Measurements from ENCODE around the gene RAD51B. TPM values are rescaled to one million over a fixed set of nuclear protein-coding genes. Genes with fewer than 3 reads are reported as not detected.

Gene RAD51B
- total RNA-seq, 2 donors from 2014 or later, result 9.3 to 12.1 TPM

GRCh38 chr14:68075382-68076029 is 255.9 kb downstream of the RAD51B start:
- no peak for TF ChIP-seq CTCF (IDR thresholded peaks at IDR 0.05)
- no peaks in the 10 kb centered on the region for H3K36me3 ChIP-seq
- no peak overlapping the region for H3K4me3 ChIP-seq
- peaks cover 0 to 9% of the 10 kb centered on the region in 2 donors for H3K4me1 ChIP-seq (ENCODE audit: control insufficient read depth in 1 of 2, low read depth in 2 of 2)
- DNase-seq (ENCODE audit: low spot score) (no peak), ATAC-seq (ENCODE audit: insufficient number of reproducible peaks, low FRiP score, low read depth) (no peak)
- no peak overlapping the region for H3K27ac ChIP-seq
- peaks cover 4% of the 10 kb centered on the region for H3K9me3 ChIP-seq
- no peaks in the 10 kb centered on the region for H3K27me3 ChIP-seq (replicated peaks; ENCODE audit: insufficient read depth)

GRCh38 chr14:68076451-68076850 is 256.9 kb downstream of the RAD51B start:
- TF ChIP-seq CTCF (IDR thresholded peaks at IDR 0.05), result no peak
- DNase-seq (ENCODE audit: low spot score) (no peak), ATAC-seq (ENCODE audit: insufficient number of reproducible peaks, low FRiP score, low read depth) (no peak)
- no peaks in the 10 kb centered on the region for H3K27me3 ChIP-seq (replicated peaks; ENCODE audit: insufficient read depth)
- no peaks in the 10 kb centered on the region for H3K36me3 ChIP-seq
- H3K27ac ChIP-seq, result no peak overlapping the region
- H3K9me3 ChIP-seq, result peaks cover 4% of the 10 kb centered on the region
- peaks cover 0 to 9% of the 10 kb centered on the region in 2 donors for H3K4me1 ChIP-seq (ENCODE audit: control insufficient read depth in 1 of 2, low read depth in 2 of 2)
- H3K4me3 ChIP-seq, result no peak overlapping the region

- no peak for TF ChIP-seq CTCF (IDR thresholded peaks at IDR 0.05)
- Histone ChIP-seq H3K9me3 (no peaks in the 10 kb centered on the region), H3K27me3 (replicated peaks; ENCODE audit: insufficient read depth) (no peaks in the 10 kb centered on the region), H3K4me1 (ENCODE audit: control insufficient read depth in 1 of 2, low read depth in 2 of 2) (peaks cover 0 to 6% of the 10 kb centered on the region in 2 donors), H3K27ac (no peak overlapping the region), H3K4me3 (no peak overlapping the region), H3K36me3 (no peaks in the 10 kb centered on the region)
- no peak for ATAC-seq (ENCODE audit: insufficient number of reproducible peaks, low FRiP score, low read depth)
- no peak for DNase-seq (ENCODE audit: low spot score)
Measured at GRCh38 chr14:68079941-68080697, 260.5 kb downstream of the RAD51B start.

- no peak overlapping the region for H3K4me3 ChIP-seq
- no peak overlapping the region for H3K27ac ChIP-seq
- TF ChIP-seq CTCF (IDR thresholded peaks at IDR 0.05), result no peak
- H3K27me3 ChIP-seq (replicated peaks; ENCODE audit: insufficient read depth), result no peaks in the 10 kb centered on the region
- no peaks in the 10 kb centered on the region for H3K36me3 ChIP-seq
- peaks cover 0 to under 1% of the 10 kb centered on the region in 2 donors for H3K4me1 ChIP-seq (ENCODE audit: control insufficient read depth in 1 of 2, low read depth in 2 of 2)
- no peak for DNase-seq (ENCODE audit: low spot score)
- ATAC-seq (ENCODE audit: insufficient number of reproducible peaks, low FRiP score, low read depth), result no peak
- no peaks in the 10 kb centered on the region for H3K9me3 ChIP-seq
Measured at GRCh38 chr14:68081489-68081888, 261.9 kb downstream of the RAD51B start.

GRCh38 chr14:68082698-68083291 is 263.2 kb downstream of the RAD51B start:
- no peak for TF ChIP-seq CTCF (IDR thresholded peaks at IDR 0.05)
- ATAC-seq (ENCODE audit: insufficient number of reproducible peaks, low FRiP score, low read depth) (no peak), DNase-seq (ENCODE audit: low spot score) (no peak)
- Histone ChIP-seq H3K4me1 (ENCODE audit: control insufficient read depth in 1 of 2, low read depth in 2 of 2) (no peaks in the 10 kb centered on the region), H3K4me3 (no peak overlapping the region), H3K27me3 (replicated peaks; ENCODE audit: insufficient read depth) (no peaks in the 10 kb centered on the region), H3K9me3 (no peaks in the 10 kb centered on the region), H3K27ac (no peak overlapping the region), H3K36me3 (no peaks in the 10 kb centered on the region)

All from thoracic aorta (tissue), 2 donors.